Measurements from ENCODE around the gene CDH23.

CDH23 gene

DNA sequence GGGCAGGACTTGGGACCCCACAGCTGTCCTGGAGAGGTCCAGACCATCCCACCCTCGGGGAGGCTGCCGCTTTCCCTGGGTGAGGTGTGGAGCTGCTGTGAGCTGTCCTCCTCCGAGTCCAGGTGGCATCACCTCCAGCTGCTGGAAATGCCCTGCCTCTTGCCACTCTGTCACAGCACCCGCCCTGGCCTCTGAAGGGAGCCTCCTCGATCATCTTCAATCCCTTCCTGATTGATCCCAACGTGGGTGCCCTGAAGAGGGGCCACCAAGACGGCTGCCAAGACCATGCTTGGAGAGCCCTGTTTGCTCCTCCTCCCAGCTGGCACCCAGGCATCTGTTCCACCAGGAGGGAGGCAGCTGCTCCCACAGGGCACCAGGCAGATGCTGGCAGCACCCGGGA is 318.3 kb downstream of the CDH23 start:
- DNase-seq = no peak

DNA sequence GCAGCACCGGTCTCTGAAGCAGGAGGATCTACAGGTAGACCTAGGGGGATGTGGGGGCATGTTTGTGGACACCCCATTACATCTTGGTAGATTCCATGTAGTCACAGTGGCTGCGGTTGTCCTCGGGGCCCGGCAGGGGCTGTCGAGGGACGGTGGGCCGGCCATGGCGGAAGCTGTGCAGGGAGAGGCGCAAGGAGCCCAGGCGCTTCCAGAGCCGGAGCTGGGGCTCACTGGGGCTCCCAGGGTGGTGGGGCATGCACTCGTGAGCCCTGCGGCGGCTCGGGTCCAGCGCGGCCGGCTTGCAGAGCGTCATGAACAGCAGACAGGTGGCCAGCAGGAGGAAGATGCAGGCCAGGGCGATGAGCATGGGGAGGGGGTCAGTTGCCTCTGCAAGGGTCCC is 319.1 kb downstream of the CDH23 start:
- no peak for DNase-seq

DNA sequence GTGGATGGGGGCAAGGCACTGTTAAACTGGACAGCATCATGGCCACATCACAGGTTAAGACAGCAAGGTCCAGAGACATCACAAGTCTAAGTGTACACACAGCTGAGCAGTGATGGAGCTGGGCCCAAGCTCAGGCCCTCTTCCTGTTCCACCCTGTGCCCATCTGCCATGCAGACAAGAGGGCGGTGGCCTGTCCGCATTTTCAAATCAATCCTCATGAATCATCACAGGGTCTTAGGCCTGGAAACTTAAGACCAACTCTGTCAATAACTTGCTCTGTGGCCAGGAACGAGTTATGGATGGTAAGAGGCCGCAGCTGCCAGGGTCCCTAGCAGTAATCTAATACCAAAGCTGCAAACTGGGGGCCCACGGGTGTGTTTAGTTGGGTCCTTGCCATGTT is 319.7 kb downstream of the CDH23 start:
- DNase-seq = no peak

DNA sequence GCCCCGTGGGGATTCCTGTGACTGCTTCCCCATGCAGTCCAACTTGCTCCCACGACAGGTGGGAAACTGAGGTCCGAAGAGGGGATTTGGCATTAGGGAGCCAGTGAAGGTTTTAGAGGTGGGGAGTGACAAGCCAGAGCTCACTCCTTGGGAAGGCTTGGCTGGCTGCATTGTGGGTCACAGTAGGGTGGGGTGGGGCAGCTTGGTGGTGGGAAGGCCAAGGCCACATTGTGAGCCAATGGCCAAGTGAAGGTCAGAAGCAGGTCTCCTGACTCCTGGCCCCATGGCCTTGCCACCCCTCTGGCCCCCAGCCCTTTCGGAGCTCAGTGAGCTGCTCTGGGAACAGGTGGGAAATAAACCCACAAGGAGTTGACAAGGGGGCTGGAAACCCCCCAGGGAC is 320.3 kb downstream of the CDH23 start:
- DNase-seq = no peak

DNA sequence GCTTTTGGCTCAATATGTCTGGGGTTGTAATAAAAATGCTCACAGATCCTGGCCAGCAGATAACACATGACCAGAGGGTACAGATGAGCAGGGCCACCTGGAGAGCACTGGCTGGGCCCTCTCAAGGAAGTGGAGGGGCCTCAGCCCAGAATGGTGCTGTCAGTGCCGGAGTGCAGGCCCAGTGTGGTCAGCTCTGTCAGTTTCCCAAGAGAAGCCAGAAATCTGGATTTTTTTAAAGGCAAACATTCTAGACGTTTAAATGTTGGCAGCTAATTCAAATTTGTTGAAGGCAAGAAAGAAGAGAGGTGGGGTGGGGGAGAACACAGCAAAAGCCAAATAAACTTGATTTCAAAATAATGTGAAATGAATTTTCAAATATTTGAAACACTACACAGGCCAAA is 320.8 kb downstream of the CDH23 start:
- no peak for DNase-seq

DNA sequence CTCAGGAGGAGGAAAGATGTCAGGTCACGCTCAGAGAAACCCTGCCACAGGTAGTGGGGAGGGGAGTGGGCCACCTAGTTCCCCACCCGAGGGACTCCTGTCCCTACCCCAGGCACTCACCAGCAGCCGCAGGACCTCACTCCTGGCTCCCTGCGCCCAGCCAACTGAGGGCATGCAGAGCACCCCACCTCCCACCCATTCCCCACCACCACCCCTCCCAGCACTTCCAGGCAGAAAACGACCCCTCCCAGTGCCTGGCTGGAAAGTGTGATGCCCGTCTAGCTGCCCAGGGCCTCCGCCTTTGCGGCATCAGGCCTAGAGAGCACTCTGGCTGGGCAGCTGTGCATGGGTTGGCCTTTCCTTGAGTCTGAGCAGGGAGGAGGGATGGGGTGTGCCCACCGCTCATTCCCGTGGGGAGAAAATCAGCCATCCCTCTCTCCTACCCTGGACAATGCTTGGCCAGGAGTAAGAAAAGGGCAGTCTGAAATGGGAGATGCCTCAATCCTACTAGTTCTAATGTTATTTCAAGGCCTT is 321.5 kb downstream of the CDH23 start:
- no peak for DNase-seq

DNA sequence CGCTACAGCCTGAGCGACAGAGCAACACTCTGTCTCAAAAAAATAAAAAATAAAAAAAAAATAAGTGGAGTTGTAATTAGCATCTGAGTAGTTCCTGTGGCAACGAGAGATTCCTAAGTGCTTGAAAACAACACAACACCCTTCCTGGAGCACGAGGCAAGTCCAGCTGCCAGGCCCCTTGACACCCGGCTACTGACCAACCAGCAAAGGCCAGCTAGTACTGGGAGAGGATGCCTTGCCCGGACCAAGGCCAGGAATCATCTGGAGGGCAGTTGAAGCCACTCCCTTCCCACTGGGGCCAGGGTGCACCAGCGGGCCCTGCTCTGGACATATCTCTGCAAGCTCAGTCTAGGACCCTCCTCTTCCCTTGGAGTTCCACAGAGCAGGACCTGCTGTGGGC is 322.3 kb downstream of the CDH23 start:
- DNase-seq = no peak

DNA sequence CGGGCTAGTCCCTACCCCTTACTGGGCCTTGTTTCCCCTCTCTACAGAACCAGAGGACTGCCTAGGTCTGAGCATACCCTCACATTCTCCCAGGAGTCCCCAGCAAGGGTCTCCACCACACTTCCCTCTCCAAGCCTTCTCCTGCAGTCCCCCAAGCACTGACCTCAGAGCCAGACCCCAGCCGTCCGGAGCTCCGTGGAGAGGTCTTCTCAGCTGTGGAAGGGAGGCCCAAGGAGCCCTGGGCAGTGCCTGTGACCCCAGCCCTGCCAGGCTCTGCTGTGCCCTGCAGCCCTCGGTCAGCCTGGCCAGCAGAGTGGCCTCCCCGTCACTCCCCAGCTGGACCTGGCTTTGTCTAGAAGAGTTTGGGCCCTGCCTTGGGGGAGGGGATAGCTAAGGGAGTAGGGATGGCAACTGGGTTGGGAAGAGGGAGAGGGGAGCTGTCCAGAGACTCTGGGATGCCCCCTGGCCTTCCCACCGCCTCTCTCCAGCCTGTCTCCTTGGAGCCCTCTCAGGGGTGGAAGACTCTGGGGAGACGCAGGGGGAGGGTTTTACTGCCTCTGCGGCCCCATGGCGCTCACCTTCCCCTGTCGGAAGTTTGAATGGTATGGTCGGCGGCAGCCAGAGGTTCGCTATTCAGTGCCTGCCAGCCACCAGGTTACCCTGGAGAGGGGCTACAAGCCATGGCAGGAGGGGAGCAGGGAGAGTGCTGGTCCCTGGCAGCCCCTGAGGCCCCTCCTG is 322.9 kb downstream of the CDH23 start, which contains the start of gene C10orf105:
C10orf105 (minus strand) TSS at position 315 of the 738 bp plus-strand sequence. CDS start 3,441 bp downstream, outside the sequence.
- no peak for DNase-seq

DNA sequence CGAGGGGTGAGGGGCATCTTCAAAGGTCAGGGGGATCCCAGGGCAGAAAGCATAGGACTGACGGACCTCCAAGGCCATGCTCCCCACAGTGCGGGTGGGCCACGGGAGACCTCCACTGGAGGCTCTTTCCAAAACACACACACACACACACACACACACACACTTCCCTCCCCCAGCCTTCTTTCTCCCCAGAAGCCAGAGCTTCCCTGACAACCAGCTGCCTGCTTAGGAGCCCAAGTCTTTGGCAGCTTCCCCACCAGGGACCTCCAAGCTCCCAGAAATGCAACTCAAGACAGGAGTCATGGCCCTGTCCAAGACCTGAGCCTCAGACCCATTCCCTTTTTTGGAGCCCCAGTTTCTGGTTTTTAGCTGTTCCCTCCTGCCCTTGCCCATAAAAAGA is 323.6 kb downstream of the CDH23 start:
- no peak for DNase-seq

DNA sequence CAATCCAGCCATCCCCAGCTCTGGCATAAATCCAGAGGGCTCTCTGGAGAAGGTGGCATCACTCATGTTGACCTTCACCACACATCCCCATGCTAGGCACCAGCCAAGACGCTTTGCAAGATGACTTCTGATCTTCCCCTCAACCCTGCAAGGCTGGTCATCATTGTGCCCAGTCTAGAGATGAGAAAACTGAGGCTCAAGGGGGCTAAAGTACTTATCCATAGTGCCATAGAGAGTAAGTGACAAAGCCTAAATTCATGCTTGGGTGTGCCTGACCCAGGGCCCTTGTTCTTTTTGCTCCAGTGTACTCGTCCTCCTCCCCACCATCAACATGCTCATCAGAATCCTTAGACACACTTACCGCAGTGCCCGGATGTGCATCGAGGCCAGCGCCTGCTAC is 324.6 kb downstream of the CDH23 start:
- DNase-seq = no peak

DNA sequence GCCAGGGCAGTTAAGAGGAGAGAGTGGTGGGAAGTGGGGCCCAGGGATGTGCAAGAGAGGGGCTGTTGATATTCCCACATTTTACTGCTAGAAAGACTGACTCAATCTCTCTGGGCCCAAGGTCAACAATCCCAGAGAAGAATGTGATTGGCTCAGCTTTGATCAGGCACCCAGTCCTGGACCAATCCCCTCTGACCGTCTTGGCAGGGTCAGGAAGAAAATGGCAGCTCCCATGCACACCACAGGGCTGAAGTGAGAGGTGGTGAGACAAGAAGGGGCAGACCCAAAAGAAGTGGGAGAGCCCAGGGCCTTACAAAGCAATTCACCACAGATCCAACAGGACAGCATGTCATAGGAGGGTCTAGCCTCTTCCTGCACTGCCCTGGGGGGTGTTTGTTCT is 326.1 kb downstream of the CDH23 start:
- no peak for DNase-seq

DNA sequence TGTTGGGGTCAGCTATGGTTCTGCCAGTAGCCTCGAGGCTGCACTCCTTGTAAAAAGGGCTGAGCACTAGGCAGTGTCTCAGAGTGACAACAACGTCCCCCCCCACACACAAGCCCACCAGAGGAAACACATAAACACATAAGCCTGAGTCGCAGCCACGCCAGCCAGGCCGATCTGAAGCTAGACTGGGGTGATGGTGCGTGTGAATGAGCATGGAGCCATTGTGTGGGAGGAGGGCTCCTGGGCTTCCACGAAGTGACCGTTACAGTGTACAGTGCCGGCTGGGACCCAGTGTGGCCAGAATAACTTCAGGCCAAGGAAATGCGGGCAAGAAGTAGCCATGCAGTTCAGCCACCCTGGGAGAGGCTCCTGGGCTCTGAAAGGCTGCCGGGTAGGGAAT is 326.6 kb downstream of the CDH23 start:
- DNase-seq = no peak

DNA sequence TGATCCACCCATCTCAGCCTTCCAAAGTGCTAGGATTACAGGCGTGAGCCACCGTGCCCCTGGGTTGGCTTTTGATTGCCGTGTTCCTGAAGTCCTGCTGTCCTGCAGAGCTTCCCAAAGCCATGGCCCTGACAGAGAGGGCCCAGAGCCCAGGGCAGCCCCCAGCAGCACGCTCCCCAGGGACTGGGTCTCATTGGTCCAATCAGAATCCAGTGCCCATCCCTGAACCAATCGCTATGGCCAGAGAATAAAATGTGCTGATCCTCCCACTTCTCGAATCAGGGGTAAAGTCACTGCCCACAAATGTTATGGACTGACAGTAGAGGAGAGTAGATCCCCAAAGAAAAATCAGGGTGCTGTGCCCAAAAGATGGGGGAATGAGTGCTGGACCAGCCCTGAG is 327.8 kb downstream of the CDH23 start:
- no peak for DNase-seq

DNA sequence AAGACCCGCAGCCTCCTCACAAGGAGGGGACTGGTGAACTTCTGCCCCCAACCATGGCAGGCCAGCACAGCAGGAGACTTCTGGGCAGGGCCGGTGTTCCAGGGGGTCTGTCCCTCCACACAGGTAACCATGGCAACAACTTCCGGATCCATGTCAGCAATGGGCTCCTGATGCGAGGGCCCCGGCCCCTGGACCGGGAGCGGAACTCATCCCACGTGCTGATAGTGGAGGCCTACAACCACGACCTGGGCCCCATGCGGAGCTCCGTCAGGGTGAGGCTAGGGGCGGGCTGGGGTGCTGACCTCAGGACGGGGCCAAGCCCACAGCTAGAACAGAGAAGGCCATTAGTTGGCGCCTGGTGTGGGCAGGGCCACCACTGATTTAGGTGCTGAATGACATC is 328.5 kb downstream of the CDH23 start:
- DNase-seq = no peak

DNA sequence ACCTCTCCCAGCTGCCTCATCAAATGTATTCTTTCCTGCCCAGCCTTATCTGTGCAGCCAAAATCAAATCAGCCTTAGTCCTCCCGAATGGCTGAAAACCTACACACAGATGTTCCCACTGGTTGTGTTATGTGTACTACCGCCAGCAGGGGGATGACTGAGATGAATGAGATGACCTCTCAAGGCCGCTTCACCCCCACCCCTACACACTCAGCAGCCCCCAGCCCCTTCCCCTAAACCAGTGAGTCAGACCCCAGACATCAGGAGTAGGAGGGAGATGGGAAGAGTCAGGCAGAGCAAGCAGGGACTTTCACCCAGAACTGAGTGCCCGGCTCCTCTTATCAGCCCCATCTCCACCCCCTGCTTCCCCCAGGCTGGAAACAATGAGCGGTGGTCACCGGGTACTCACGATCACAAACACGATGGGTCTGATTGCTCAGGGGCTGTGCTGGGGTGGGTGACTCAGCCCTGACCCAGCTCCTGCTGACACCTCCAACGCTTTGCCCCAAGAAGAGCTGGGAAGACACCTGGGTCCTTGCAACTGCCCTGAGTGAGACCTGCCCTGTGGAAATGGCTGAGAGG is 329.4 kb downstream of the CDH23 start:
- DNase-seq = peak; percentile 49 to 64

DNA sequence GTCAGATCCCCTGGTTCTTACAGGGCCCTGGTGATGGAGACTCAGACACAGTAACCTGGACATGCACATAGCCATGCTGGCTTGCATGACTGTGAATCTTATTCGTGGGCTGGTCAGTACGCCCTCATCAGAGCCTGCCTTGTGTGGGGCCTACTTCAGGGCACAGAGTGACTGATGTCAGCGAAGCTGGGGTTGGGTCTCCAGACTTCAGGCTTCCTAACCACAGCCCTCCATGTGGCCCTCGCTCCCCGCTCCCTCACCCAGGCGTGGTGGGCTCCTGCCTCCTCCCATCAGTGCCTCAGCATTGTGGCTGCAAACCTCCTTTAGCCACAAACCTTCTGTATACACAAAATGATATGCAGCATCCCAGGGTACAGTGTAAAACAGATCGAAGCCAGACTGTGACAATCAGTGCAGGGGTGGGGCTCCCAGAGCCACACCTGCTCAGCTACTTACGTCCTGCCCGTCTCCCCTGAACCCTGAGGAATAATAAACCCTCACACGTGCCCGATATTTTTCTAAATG is 329.9 kb downstream of the CDH23 start:
- DNase-seq = peak in 1 of 2 donors; percentile 57

DNA sequence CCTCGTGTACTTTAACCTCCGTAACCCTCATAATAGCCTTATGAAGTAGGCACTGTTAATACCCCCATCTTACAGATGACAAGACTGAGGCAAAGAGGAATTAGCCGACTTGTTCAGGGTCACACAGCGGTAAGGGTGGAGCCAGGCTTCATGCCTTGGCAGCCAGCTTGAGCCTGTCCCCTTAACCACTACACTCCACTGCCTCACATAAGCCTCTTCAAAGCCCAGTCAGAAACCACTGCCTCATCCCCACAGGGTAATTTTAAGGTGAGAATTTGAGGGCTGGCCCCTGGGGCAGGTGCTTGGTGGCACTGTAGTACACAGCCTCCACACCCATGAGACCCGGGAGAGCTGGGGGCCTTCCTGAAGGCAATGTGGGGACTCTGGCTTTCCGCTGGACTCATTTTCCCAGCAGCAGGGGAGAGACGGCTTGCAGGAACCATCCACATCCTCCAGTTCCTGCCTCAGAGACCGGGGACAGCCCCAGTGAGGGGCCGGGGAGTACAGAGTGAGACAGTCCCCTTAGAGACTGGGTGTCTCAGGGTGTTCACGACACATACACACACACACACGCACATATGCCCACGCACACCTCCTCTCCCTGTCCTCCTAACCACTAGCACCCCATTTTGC is 330.5 kb downstream of the CDH23 start:
- peak in 1 of 2 donors; percentile 73 for DNase-seq

DNA sequence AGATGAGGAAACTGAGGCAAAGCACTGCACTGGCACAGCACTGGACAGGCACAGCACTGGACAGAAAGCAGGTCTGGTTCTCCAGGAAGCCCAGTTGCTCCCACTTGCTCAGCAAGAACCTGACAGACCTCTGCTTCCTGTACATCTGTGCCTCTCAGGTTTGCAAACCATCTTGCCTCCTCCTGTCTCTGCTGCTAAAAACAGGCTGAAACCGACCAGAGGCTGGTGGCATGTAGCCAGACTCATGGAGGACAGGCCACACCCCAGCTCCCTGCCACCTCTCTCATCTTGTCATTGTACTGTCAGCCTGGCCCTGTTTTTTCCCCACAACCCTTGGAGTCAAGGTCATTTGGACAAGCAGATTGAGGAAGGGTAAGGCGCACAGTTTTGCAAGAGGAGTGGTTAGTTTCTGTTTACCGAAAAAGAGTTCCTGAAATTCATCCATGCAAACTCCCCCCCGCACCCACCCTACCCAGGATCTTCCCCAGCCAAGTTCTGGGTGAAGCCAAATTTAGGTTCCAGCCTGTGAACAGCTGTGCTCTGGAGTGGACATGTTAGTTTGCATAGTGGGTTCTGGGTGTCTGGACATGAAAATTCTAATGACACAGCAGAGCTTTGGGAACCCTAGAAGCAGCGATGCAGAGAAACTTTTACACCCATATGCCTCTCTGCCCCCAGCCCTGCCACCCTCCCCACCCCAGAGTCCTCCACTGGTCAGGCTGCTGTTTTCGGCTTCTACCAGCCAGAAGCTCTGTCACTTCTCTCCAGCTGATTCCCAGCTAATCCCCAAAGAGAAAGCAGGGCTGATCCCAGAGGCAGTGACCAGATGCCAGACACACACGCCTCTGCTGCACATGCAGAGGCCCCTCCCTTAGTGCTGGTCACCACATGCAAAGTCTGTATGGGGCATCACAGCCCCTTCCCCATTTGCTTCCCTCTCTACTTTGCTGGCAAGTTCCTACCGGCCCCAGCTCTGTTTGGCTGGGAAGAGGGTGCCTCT is 331.3 kb downstream of the CDH23 start:
- peak; percentile 70 to 77 for DNase-seq

DNA sequence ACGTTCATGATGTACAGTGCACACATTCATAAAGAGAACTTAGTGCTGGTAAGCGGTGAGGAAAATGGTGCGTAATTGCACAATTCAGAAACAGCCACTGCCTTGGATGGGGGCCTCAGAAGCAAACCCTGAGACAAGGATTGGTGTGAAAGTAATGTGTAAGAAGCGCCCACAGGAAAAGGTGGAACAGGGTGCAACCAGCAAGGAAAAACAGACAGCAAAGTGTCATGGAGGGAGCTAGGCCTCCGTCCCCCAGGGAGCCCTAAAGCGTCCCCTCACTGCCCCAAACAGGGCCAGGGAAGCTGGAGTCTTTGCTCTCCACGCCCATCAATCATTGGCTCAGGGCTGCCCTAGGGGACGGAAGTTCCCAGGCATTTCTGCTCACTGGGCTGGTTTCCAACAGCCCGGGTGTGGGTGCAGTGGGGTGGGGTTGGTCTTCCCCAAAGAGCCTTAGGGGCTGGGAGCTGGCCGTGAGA is 332.5 kb downstream of the CDH23 start:
- no peak for DNase-seq

DNA sequence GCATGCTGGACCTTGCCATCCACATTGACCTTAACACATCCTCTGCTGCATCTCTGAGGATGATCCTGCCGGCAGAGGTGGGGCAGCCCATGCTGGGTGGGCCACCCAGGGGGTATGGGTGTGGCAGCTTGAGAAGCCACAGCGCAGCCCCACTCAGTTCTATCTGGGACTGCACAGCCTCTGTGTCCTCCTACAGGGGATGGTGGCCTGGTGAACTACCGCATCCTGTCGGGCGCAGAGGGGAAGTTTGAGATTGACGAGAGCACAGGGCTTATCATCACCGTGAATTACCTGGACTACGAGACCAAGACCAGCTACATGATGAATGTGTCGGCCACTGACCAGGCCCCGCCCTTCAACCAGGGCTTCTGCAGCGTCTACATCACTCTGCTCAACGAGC is 335.1 kb downstream of the CDH23 start:
- no peak for DNase-seq

DNA sequence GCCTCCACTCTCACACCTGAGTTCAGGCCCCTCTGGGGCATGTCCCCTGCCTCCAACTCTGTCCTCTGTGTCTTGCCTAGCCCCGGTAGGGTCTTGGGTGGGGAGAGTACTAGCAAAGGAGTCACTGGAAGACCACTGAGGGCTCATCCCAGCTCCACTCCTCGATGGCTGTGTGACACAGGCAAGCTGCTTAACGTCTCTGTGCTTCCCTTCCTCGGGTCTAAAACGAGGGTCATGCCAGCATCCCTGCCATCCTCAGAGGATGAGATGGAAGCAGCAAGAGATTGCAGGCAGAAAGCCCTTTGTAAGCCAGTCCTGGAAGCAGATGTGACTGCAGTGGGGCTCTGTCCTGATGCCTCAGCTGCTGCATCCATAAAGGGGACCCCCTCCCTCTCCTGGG is 338.1 kb downstream of the CDH23 start:
- DNase-seq = no peak
